ENCODE data around the gene P2RX3.
"Not testable (repeated sequence)": the region's sequence is repeated elsewhere in the genome, so short reads cannot be mapped to it uniquely, and the experiment has no call there.

P2RX3 gene

GRCh38 chr11:57403003-57403801, 65.0 kb downstream of the P2RX3 start:
- DNase-seq: not testable (repeated sequence)

- DNase-seq: no peak
Measured at GRCh38 chr11:57403802-57404147, 65.6 kb downstream of the P2RX3 start.

GRCh38 chr11:57405271-57405860, 67.2 kb downstream of the P2RX3 start:
- no peak for DNase-seq

GRCh38 chr11:57406337-57406904, 68.3 kb downstream of the P2RX3 start:
- no peak for DNase-seq

- no peak for DNase-seq
Measured at GRCh38 chr11:57407010-57407920, 69.1 kb downstream of the P2RX3 start.

GRCh38 chr11:57407941-57408475, 69.9 kb downstream of the P2RX3 start:
- DNase-seq: no peak

- DNase-seq: no peak
Measured at GRCh38 chr11:57408771-57409170, 70.6 kb downstream of the P2RX3 start.

GRCh38 chr11:57409321-57410100, 71.4 kb downstream of the P2RX3 start:
- DNase-seq: no peak

GRCh38 chr11:57410287-57410686, 72.1 kb downstream of the P2RX3 start:
- DNase-seq: no peak

GRCh38 chr11:57413681-57414080, 75.5 kb downstream of the P2RX3 start:
- DNase-seq: no peak

GRCh38 chr11:57414612-57415212, 76.6 kb downstream of the P2RX3 start:
- no peak for DNase-seq

GRCh38 chr11:57416436-57416835, 78.3 kb downstream of the P2RX3 start:
- no peak for DNase-seq

GRCh38 chr11:57417056-57417455, 78.9 kb downstream of the P2RX3 start:
- DNase-seq: no peak

- DNase-seq: no peak
Measured at GRCh38 chr11:57418131-57418530, 80.0 kb downstream of the P2RX3 start.

GRCh38 chr11:57419146-57419545, 81.0 kb downstream of the P2RX3 start:
- DNase-seq: no peak

GRCh38 chr11:57421066-57421465, 82.9 kb downstream of the P2RX3 start:
- DNase-seq: no peak

- DNase-seq: no peak
Measured at GRCh38 chr11:57421805-57422204, 83.7 kb downstream of the P2RX3 start.
